ENCODE data around the gene GRIA4. TPM values are rescaled to one million over a fixed set of nuclear protein-coding genes. Genes with fewer than 3 reads are reported as not detected.

The GRIA4 gene
- total RNA-seq, 2 donors from 2014 or later = 1.2 TPM; not detected in 1

- no peaks in the 10 kb centered on the region for H3K27me3 ChIP-seq (replicated peaks; ENCODE audit: insufficient read depth)
- DNase-seq (ENCODE audit: low spot score) = no peak
- no peaks in the 10 kb centered on the region for H3K4me1 ChIP-seq (ENCODE audit: control insufficient read depth in 1 of 2, low read depth in 2 of 2)
- no peak for TF ChIP-seq CTCF (IDR thresholded peaks at IDR 0.05)
- no peak overlapping the region for H3K4me3 ChIP-seq
- no peak overlapping the region for H3K27ac ChIP-seq
- ATAC-seq (ENCODE audit: insufficient number of reproducible peaks, low FRiP score, low read depth) = no peak
- H3K36me3 ChIP-seq = no peaks in the 10 kb centered on the region
- no peaks in the 10 kb centered on the region for H3K9me3 ChIP-seq
Observed at GRCh38 chr11:105960252-105961245, 350.7 kb downstream of the GRIA4 start.

GRCh38 chr11:105968021-105968697 is 358.3 kb downstream of the GRIA4 start:
- TF ChIP-seq CTCF (IDR thresholded peaks at IDR 0.05) = no peak
- Histone ChIP-seq H3K36me3 (no peaks in the 10 kb centered on the region), H3K27ac (no peak overlapping the region), H3K4me3 (no peak overlapping the region), H3K4me1 (ENCODE audit: control insufficient read depth in 1 of 2, low read depth in 2 of 2) (no peaks in the 10 kb centered on the region), H3K27me3 (replicated peaks; ENCODE audit: insufficient read depth) (no peaks in the 10 kb centered on the region), H3K9me3 (no peaks in the 10 kb centered on the region)
- DNase-seq (ENCODE audit: low spot score) (no peak), ATAC-seq (ENCODE audit: insufficient number of reproducible peaks, low FRiP score, low read depth) (no peak)

- no peak overlapping the region for H3K27ac ChIP-seq
- DNase-seq (ENCODE audit: low spot score) = no peak
- TF ChIP-seq CTCF (IDR thresholded peaks at IDR 0.05) = no peak
- H3K4me3 ChIP-seq = no peak overlapping the region
- no peaks in the 10 kb centered on the region for H3K36me3 ChIP-seq
- no peak for ATAC-seq (ENCODE audit: insufficient number of reproducible peaks, low FRiP score, low read depth)
- H3K4me1 ChIP-seq (ENCODE audit: control insufficient read depth in 1 of 2, low read depth in 2 of 2) = no peaks in the 10 kb centered on the region
- H3K9me3 ChIP-seq = no peaks in the 10 kb centered on the region
- no peaks in the 10 kb centered on the region for H3K27me3 ChIP-seq (replicated peaks; ENCODE audit: insufficient read depth)
Observed at GRCh38 chr11:105969756-105970155, 359.9 kb downstream of the GRIA4 start.

GRCh38 chr11:105975128-105975527 is 365.3 kb downstream of the GRIA4 start:
- H3K4me3 ChIP-seq = no peak overlapping the region
- H3K9me3 ChIP-seq = no peaks in the 10 kb centered on the region
- no peaks in the 10 kb centered on the region for H3K27me3 ChIP-seq (replicated peaks; ENCODE audit: insufficient read depth)
- H3K4me1 ChIP-seq (ENCODE audit: control insufficient read depth in 1 of 2, low read depth in 2 of 2) = no peaks in the 10 kb centered on the region
- H3K27ac ChIP-seq = no peak overlapping the region
- ATAC-seq (ENCODE audit: insufficient number of reproducible peaks, low FRiP score, low read depth) (no peak), DNase-seq (ENCODE audit: low spot score) (no peak)
- TF ChIP-seq CTCF (IDR thresholded peaks at IDR 0.05) = no peak
- H3K36me3 ChIP-seq = no peaks in the 10 kb centered on the region

GRCh38 chr11:105979997-105980703 is 370.3 kb downstream of the GRIA4 start:
- Histone ChIP-seq H3K4me3 (no peak overlapping the region), H3K27me3 (replicated peaks; ENCODE audit: insufficient read depth) (no peaks in the 10 kb centered on the region), H3K9me3 (no peaks in the 10 kb centered on the region), H3K4me1 (ENCODE audit: control insufficient read depth in 1 of 2, low read depth in 2 of 2) (no peaks in the 10 kb centered on the region), H3K27ac (no peak overlapping the region), H3K36me3 (no peaks in the 10 kb centered on the region)
- no peak for ATAC-seq (ENCODE audit: insufficient number of reproducible peaks, low FRiP score, low read depth)
- no peak for DNase-seq (ENCODE audit: low spot score)
- TF ChIP-seq CTCF (IDR thresholded peaks at IDR 0.05) = no peak
